Mucosa of descending colon (tissue), 3 donors: Measurements from ENCODE around the gene NPC1L1. TPM values are rescaled to one million over a fixed set of nuclear protein-coding genes. Genes with fewer than 3 reads are reported as not detected.

Experiments
- ATAC-seq: fragments of 200-7000 bp; cut with Tn5 transposase; one replicate; pipeline ENCODE4 v1.9.1; 2020; ENCODE audit warnings: mild to moderate bottlenecking, moderate library complexity
- DNase-seq, 3 donors: peaks; one replicate each; pipeline ENCODE4 v3.0.0-alpha.2; 2020
- H3K36me3 ChIP-seq: fragments of 200-600 bp; one replicate; pipeline ENCODE4 v1.8.0; 2021; ENCODE audit warnings: low read depth, mild to moderate bottlenecking
- H3K4me1 ChIP-seq: fragments of 200-600 bp; one replicate; pipeline ENCODE4 v1.8.0; 2021; ENCODE audit warnings: low read depth, mild to moderate bottlenecking
- H3K4me3 ChIP-seq: fragments of 200-600 bp; one replicate; pipeline ENCODE4 v1.8.0; 2021; ENCODE audit warnings: mild to moderate bottlenecking
- H3K9me3 ChIP-seq: fragments of 200-600 bp; one replicate; pipeline ENCODE4 v1.8.0; 2021; ENCODE audit warnings: mild to moderate bottlenecking
- intact Hi-C, 2 donors: fragments of 100-400 bp; cut with DNase I in 1 of 2; cut with micrococcal nuclease in 1 of 2; formaldehyde crosslinking; loops; one replicate each; pipeline versions ENCODE4 v1.11.0 to v1.11.1; 2022; cut with DNase I, micrococcal nuclease
- total RNA-seq, 3 donors: library from RNA; stranded (reverse); fragmentation: NEBNext Ultra II Directional in 2 of 3; extraction: Animal tissue kit (Norgen Biotek cat#: 25700) in 2 of 3; gene quantifications; one replicate each; pipeline versions ENCODE4 v1.2.1 to v1.2.4, GENCODE V29; 2021 to 2023
- TF ChIP-seq, protein P1 (sequence below): fragments of 200-600 bp; IDR thresholded peaks from one replicate; pipeline ENCODE4 v1.8.0; 2022; ENCODE audit warnings: antibody characterized with exemption, mild to moderate bottlenecking
- donor health status: DM: no; HTN: no; CAD: no; lungs with moderate emphysema.
- donor health status: DM: no; HTN: no; CAD: no.
- donor health status: DM: no; HTN: yes; CAD: no.

The NPC1L1 gene
- total RNA-seq, 3 donors from 2014 or later: 0.12 to 0.82 TPM; not detected in 1

DNA sequence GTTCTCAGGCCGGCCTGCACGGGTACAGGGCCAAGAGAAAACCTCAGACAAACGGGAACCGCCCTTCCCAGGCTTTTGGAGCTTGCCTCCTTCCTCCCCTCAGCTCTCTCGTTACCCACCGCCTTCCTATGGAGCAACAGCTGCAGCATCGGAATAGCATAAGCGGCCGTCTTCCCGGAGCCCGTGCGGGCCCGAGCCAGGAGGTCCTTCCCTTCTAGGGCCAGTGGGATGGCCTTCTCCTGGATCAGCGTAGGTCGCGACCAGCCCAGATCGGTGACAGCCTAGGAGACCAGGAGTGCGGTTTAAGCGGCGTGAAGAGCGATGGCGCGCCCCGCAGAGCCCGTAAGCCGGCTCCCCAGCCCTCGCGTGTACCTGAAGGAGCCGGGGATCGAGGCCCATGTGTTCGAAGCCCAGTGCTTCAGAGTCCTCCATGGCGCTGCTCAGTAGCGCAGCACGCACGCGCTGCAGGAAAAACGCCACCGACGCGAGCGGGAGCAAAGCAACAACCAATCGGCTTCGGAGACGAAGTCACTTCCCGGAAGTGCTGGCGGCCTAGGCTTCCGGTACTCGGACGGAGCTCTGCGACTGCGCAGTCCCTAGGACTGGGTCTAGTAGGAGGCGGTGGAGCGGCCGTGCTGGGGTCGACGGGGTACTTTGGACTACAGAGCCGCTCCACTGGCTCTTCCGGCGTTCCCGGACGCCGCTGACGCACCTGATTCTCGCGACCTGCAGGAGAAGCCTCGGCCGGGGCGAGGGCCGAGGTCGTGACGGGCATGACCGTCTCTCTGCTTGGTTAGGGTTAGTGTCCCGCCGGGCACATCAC is 32.5 kb upstream of the NPC1L1 start, which contains the start of gene DDX56:
DDX56 (minus strand) TSS at position 445 of the 823 bp plus-strand sequence; CDS start at position 432, 13 bp downstream.
- peaks cover 3% of the 10 kb centered on the region for H3K36me3 ChIP-seq
- TF ChIP-seq, protein P1, sequence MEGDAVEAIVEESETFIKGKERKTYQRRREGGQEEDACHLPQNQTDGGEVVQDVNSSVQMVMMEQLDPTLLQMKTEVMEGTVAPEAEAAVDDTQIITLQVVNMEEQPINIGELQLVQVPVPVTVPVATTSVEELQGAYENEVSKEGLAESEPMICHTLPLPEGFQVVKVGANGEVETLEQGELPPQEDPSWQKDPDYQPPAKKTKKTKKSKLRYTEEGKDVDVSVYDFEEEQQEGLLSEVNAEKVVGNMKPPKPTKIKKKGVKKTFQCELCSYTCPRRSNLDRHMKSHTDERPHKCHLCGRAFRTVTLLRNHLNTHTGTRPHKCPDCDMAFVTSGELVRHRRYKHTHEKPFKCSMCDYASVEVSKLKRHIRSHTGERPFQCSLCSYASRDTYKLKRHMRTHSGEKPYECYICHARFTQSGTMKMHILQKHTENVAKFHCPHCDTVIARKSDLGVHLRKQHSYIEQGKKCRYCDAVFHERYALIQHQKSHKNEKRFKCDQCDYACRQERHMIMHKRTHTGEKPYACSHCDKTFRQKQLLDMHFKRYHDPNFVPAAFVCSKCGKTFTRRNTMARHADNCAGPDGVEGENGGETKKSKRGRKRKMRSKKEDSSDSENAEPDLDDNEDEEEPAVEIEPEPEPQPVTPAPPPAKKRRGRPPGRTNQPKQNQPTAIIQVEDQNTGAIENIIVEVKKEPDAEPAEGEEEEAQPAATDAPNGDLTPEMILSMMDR: no peak
- peak; percentile 98 for ATAC-seq
- peaks cover 15% of the 10 kb centered on the region for H3K4me1 ChIP-seq
- DNase-seq: peak; percentile 95 to 96 (median 96)
- intact Hi-C loops: no loop called here
- no peaks in the 10 kb centered on the region for H3K9me3 ChIP-seq
- peak within 1 kb of the TSS; percentile 74 for H3K4me3 ChIP-seq

DNA sequence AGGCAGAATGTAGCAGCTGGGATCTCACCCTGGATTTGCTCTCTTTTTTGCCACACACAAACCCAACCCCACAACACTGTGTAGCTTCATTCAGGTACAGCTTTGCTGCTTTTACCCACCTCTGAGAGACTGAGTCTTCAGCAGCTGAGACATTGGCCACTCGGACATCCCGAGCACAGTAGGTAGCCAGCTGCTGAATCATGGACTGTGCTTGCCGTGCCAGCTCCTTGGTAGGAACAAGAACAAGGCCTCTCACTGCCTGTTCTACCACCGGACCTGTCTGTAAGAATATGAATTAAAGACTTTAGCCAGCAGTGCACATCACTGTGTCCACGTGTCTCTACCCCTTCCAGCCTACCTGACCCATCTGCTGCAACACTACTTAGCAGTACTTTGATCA is 31.6 kb upstream of the NPC1L1 start:
- no peak for ATAC-seq
- Histone ChIP-seq H3K4me1 (peaks cover 15% of the 10 kb centered on the region), H3K36me3 (peaks cover 3% of the 10 kb centered on the region), H3K9me3 (no peaks in the 10 kb centered on the region), H3K4me3 (no peak overlapping the region)
- TF ChIP-seq, protein P1: no peak
- intact Hi-C loops: no loop called here
- no peak for DNase-seq

DNA sequence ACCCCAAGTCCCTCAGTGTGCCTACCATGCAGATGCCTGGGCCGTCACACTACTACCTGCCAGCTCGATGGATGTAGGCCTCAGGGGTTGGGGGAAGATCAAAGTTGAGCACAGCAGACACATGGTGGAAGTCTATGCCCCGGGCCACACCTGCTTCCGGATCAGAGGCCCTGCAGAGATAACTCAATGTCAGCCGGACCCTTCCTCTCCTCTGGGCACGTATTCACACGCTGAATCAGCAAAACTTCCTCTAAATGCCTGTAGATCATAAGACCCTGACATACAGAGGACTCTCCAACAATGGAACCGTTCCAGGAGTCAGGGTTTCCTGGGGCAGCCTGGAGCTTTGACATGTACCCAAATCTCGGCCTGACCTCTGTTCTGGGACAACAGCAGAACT is 28.8 kb upstream of the NPC1L1 start:
- TF ChIP-seq, protein P1: no peak
- no peak overlapping the region for H3K4me3 ChIP-seq
- intact Hi-C loops: loop anchor here in 1 of 2 donors (10.0 kb wide), 1 partner anchor 325 kb away; no protein-coding TSS in a partner anchor
- ATAC-seq: no peak
- peaks cover 3% of the 10 kb centered on the region for H3K36me3 ChIP-seq
- H3K9me3 ChIP-seq: no peaks in the 10 kb centered on the region
- peaks cover 15% of the 10 kb centered on the region for H3K4me1 ChIP-seq
- no peak for DNase-seq

DNA sequence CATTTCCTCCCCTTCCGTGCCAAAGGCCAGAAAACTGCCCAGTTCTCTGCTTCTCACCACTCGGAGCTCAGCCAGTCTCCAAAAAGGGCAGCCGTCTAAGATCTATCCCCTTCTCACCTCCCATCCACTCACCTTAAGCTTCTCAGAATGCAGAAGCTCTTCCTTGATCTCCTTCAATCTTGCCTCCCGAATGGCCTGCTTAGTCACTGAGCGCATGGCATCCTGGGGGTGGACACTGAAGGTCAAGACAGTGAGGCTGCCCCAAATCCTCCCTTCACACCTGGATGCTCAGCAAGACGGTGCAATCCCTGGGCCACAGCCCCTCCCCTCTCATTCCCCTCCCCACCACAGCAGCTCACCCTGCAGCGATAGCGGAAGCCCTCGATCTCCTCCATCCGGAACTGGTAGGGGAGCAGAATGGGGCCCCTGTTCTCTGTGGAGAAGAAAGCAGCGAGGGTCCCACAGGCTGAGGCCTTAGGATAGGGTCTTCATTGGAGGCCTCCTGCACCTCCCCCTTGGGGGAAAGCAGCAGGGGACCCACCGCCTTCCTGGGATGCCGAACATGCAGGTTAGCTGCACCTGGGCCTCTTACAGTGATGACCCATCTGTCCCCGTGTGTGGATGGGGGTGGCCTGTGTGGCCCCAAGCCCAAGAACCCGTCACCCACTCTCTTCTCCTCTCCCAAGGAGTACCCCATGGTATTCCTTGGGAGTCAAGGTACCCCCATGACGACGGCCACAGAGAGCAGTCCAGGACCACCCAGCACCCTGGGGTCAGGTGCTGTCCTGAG is 27.8 kb upstream of the NPC1L1 start:
- H3K4me3 ChIP-seq: no peak overlapping the region
- intact Hi-C loops: loop anchor here in 1 of 2 donors (10.0 kb wide), 1 partner anchor 324 kb away; no protein-coding TSS in a partner anchor
- TF ChIP-seq, protein P1: no peak
- DNase-seq (no peak), ATAC-seq (no peak)
- peaks cover 3% of the 10 kb centered on the region for H3K36me3 ChIP-seq
- peaks cover 8% of the 10 kb centered on the region for H3K4me1 ChIP-seq
- no peaks in the 10 kb centered on the region for H3K9me3 ChIP-seq

DNA sequence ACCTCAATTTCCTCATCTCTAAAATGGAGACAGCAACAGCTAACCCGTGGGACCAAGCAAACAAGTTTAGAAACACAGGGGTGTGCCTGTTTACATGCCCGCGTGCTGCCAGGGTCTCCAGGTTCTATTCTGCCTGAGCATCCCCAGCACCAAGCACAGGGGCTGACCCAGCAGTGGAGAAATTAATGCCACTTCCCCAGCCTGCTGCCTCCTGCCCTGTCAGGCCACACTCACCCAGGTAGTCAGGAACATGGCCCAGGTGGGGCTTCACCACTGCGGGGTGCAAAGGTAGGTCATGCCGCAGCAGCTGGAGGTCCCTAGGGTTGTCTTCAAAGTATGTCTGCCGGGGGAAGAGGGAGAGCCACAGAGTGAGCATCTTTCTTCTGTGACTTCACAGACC is 26.8 kb upstream of the NPC1L1 start:
- intact Hi-C loops: loop anchor here in 1 of 2 donors (10.0 kb wide), 1 partner anchor 323 kb away; no protein-coding TSS in a partner anchor
- TF ChIP-seq, protein P1: no peak
- H3K4me1 ChIP-seq: peaks cover 5% of the 10 kb centered on the region
- no peak for DNase-seq
- no peak for ATAC-seq
- no peaks in the 10 kb centered on the region for H3K9me3 ChIP-seq
- H3K4me3 ChIP-seq: no peak overlapping the region
- H3K36me3 ChIP-seq: peaks cover 3% of the 10 kb centered on the region
